ENCODE results near the gene NEGR1. TPM values are rescaled to one million over a fixed set of nuclear protein-coding genes. Genes with fewer than 3 reads are reported as not detected.

Gene NEGR1
- total and polyA plus RNA-seq, 7 donors = 0.69 to 69.2 (median 42.5) TPM

GRCh38 chr1:72296501-72296900 lies 14.2 kb upstream of the NEGR1 start:
- WGBS, 2 donors = 81 to 91% methylated on average over 2 of the region's 2 CpGs
- Histone ChIP-seq H3K4me3 (no peak overlapping the region), H3K27me3 (no peaks in the 10 kb centered on the region), H3K9me3 (no peaks in the 10 kb centered on the region), H3K27ac (no peak overlapping the region), H3K36me3 (no peaks in the 10 kb centered on the region), H3K4me1 (no peaks in the 10 kb centered on the region)
- TF ChIP-seq EP300 (IDR thresholded peaks at IDR 0.05) (no peak), POLR2AphosphoS5 (IDR thresholded peaks at IDR 0.05) (no peak), CTCF (IDR thresholded peaks at IDR 0.05) (no peak), POLR2A (IDR thresholded peaks at IDR 0.05) (no peak)
- intact Hi-C loops (cut with DNase I) = no loop called here
- no peak for DNase-seq

GRCh38 chr1:72288886-72289285 lies 6.5 kb upstream of the NEGR1 start:
- Histone ChIP-seq H3K9me3 (no peaks in the 10 kb centered on the region), H3K27ac (no peak overlapping the region), H3K4me1 (peaks cover 0 to 18% (median 5%) of the 10 kb centered on the region in 4 donors), H3K4me3 (no peak overlapping the region), H3K27me3 (no peaks in the 10 kb centered on the region), H3K36me3 (no peaks in the 10 kb centered on the region)
- intact Hi-C loops (cut with DNase I) = no loop called here
- TF ChIP-seq EP300 (IDR thresholded peaks at IDR 0.05) (no peak), POLR2AphosphoS5 (IDR thresholded peaks at IDR 0.05) (no peak), POLR2A (IDR thresholded peaks at IDR 0.05) (no peak), CTCF (IDR thresholded peaks at IDR 0.05) (no peak)
- DNase-seq = no peak

GRCh38 chr1:72286401-72286800 lies 4.1 kb upstream of the NEGR1 start:
- H3K27ac ChIP-seq = peak overlapping the region in 2 of 4 donors; percentile 95 to 97
- no peaks in the 10 kb centered on the region for H3K36me3 ChIP-seq
- H3K4me1 ChIP-seq = peaks cover 0 to 18% (median 5%) of the 10 kb centered on the region in 4 donors
- H3K4me3 ChIP-seq = no peak overlapping the region
- no peaks in the 10 kb centered on the region for H3K27me3 ChIP-seq
- no peak for TF ChIP-seq POLR2A (IDR thresholded peaks at IDR 0.05)
- no peak for TF ChIP-seq POLR2AphosphoS5 (IDR thresholded peaks at IDR 0.05)
- no peak for TF ChIP-seq CTCF (IDR thresholded peaks at IDR 0.05)
- no peak for TF ChIP-seq EP300 (IDR thresholded peaks at IDR 0.05)
- WGBS, 2 donors = 69 to 81% methylated on average over 4 of the region's 4 CpGs
- no peak for DNase-seq
- intact Hi-C loops (cut with DNase I) = no loop called here
- no peaks in the 10 kb centered on the region for H3K9me3 ChIP-seq

GRCh38 chr1:72285074-72285425 lies 2.7 kb upstream of the NEGR1 start:
- TF ChIP-seq CTCF (IDR thresholded peaks at IDR 0.05) = no peak
- no peak for TF ChIP-seq POLR2A (IDR thresholded peaks at IDR 0.05)
- TF ChIP-seq POLR2AphosphoS5 (IDR thresholded peaks at IDR 0.05) = no peak
- no peak for TF ChIP-seq EP300 (IDR thresholded peaks at IDR 0.05)
- WGBS, 2 donors = 1 to 3% methylated on average over 3 of the region's 3 CpGs
- Histone ChIP-seq H3K4me3 (peak overlapping the region; percentile 67 to 81 (median 72)), H3K27ac (peak overlapping the region; percentile 93 to 97 (median 96)), H3K36me3 (no peaks in the 10 kb centered on the region), H3K27me3 (no peaks in the 10 kb centered on the region), H3K9me3 (no peaks in the 10 kb centered on the region), H3K4me1 (peaks cover 0 to 20% (median 10%) of the 10 kb centered on the region in 4 donors)
- peak; percentile 64 for DNase-seq
- intact Hi-C loops (cut with DNase I) = no loop called here
